K562 (cell line): ENCODE results near the gene PTCRA. TPM values are rescaled to one million over a fixed set of nuclear protein-coding genes. Genes with fewer than 3 reads are reported as not detected.

ENCODE experiments used
- BRD9 ChIP-seq: fragments of 450-650 bp; IDR thresholded peaks from 2 replicates; pipeline ENCODE4 v1.6.1; 2018; ENCODE audit warnings: low read depth; ENCODE audit not compliant: partially characterized antibody
- CBFA2T3 ChIP-seq: fragments of 450-650 bp; IDR thresholded peaks from 2 replicates; pipeline ENCODE4 v1.6.1; 2017
- CHD4 ChIP-seq: fragments of 200-600 bp; sonication (generic); IDR thresholded peaks from 3 replicates; pipeline ENCODE4 v1.6.1; 2012; ENCODE audit warnings: low read depth, mild to moderate bottlenecking, mixed read lengths, low read length, inconsistent platforms; ENCODE audit not compliant: insufficient read depth, insufficient replicate concordance, poor library complexity, severe bottlenecking
- GTF2B ChIP-seq: IDR thresholded peaks from 2 replicates; pipeline ENCODE4 v1.6.1; 2011; ENCODE audit not compliant: insufficient read length; ENCODE audit errors: extremely low read depth
- KDM1A ChIP-seq, 2 experiments: fragments of 450-650 bp; IDR thresholded peaks; 2 replicates each; pipeline ENCODE4 v1.6.1; 2016; ENCODE audit warnings: mild to moderate bottlenecking in 2 of 2
- KDM5B ChIP-seq: fragments of 200-600 bp; sonication (generic); IDR thresholded peaks from 2 replicates; pipeline ENCODE4 v1.6.1; 2012; ENCODE audit warnings: low read depth, mild to moderate bottlenecking, moderate library complexity, low read length, control low read depth, inconsistent platforms; ENCODE audit not compliant: insufficient replicate concordance
- MAFF ChIP-seq: IDR thresholded peaks from 2 replicates; pipeline ENCODE4 v1.6.1; 2012; ENCODE audit warnings: low read length, improper control_type of control experiment
- NCOA2 ChIP-seq, 2 experiments: fragments of 450-650 bp; IDR thresholded peaks; 2 replicates each; pipeline ENCODE4 v1.6.1; 2018; ENCODE audit warnings: mild to moderate bottlenecking in 2 of 2, moderate library complexity in 1 of 2; ENCODE audit not compliant: partially characterized antibody in 2 of 2
- PTBP1 ChIP-seq: fragments of 200-400 bp; formaldehyde crosslinking; IDR thresholded peaks from 2 replicates; pipeline ENCODE4 v1.6.1; 2017; ENCODE audit warnings: low read depth, low read length
- SRSF1 ChIP-seq: fragments of 200-400 bp; formaldehyde crosslinking; IDR thresholded peaks from 2 replicates; pipeline ENCODE4 v1.6.1; 2017; ENCODE audit warnings: mild to moderate bottlenecking, low read depth, low read length, moderate library complexity
- TAF1 ChIP-seq: IDR thresholded peaks from 2 replicates; pipeline ENCODE4 v1.6.1; 2011; ENCODE audit warnings: mild to moderate bottlenecking, low read length, moderate library complexity; ENCODE audit not compliant: insufficient read depth, control insufficient read depth, severe bottlenecking; ENCODE audit errors: extremely low read depth
- ZBTB40 ChIP-seq, 2 experiments: fragments of 450-650 bp in 1 of 2; sonication (generic) in 1 of 2; formaldehyde crosslinking in 1 of 2; IDR thresholded peaks; 2 replicates each; pipeline versions ENCODE4 v1.7.1 to v1.9.0; 2016 to 2022; ENCODE audit warnings: inconsistent platforms in 1 of 2, mild to moderate bottlenecking in 1 of 2, missing genetic modification reagents in 1 of 2
- ZEB2 ChIP-seq: fragments of 450-650 bp; IDR thresholded peaks from 2 replicates; pipeline ENCODE4 v1.6.1; 2016
- ZNF175 ChIP-seq: fragments of 200-800 bp; sonication (Bioruptor generic); IDR thresholded peaks from 2 replicates; pipeline ENCODE4 v1.6.1; 2016; ENCODE audit warnings: low read depth, mild to moderate bottlenecking, missing genetic modification characterization, missing compliant biosample characterization
- ZNF274 ChIP-seq: IDR thresholded peaks from 2 replicates; pipeline ENCODE4 v1.6.1; 2011; ENCODE audit warnings: low read depth, mild to moderate bottlenecking, low read length, moderate library complexity, borderline replicate concordance
- ZNF717 ChIP-seq: fragments of 250-450 bp; sonication (Bioruptor Pico); IDR thresholded peaks from 2 replicates; pipeline ENCODE4 v1.5.0; 2021
- polyA plus RNA-seq, 8 experiments: library from polyadenylated mRNA; depleted of rRNA in 4 of 8; stranded (reverse) in 5 of 8; unstranded in 3 of 8; fragments of >200 nt; fragmentation: Nextera tagmentation in 2 of 8; fragmentation: Illumina TruSeq in 1 of 8; extraction: Ambion mirVana in 2 of 8; extraction: Trizol in 1 of 8; gene quantifications; 2 replicates each; pipeline versions ENCODE4 v1.2.1 to v1.2.3, GENCODE V29; 2011 to 2014; ENCODE audit warnings: inconsistent platforms in 1 of 8, missing spikeins in 1 of 8
- total RNA-seq, 7 experiments: library from RNA; depleted of rRNA in 6 of 7; stranded (reverse); fragments of >200 nt in 6 of 7; fragmentation: Illumina TruSeq in 2 of 7; extraction: Trizol in 2 of 7; gene quantifications; 2 replicates each; pipeline versions ENCODE4 v1.2.1 to v1.2.3, GENCODE V29; 2011 to 2021; ENCODE audit warnings: low replicate concordance in 1 of 7

Gene PTCRA
- total and polyA plus RNA-seq, 9 of the 15 experiments (the other 6 are each of a cell fraction or from before 2014, with no cell fraction given) = 0.21 TPM; not detected in 8

GRCh38 chr6:42928986-42929820 is 13.3 kb downstream of the PTCRA start, which contains the start of gene CNPY3 (continued):
- peak; percentile 95 for TF ChIP-seq ZBTB40 (IDR thresholded peaks at IDR 0.05)
- no peak for TF ChIP-seq ZBTB40 (CRISPR knock-in tag; IDR thresholded peaks at IDR 0.05)
- TF ChIP-seq ZEB2 = 0 out of 2 replicates have a peak, but pooled peaks have one; percentile 17
- no peak for TF ChIP-seq SRSF1
- no peak for TF ChIP-seq GTF2B
- 0 out of 4 replicates have a peak, but pooled peaks of 1 of the 2 experiments have one; percentile 55 for TF ChIP-seq KDM1A (IDR thresholded peaks at IDR 0.05)
- no peak for TF ChIP-seq KDM5B
- TF ChIP-seq PTBP1 = no peak
- TF ChIP-seq TAF1 = peak; percentile 80
- no peak for TF ChIP-seq MAFF
- peak; percentile 17 for TF ChIP-seq BRD9
- no peak for TF ChIP-seq ZNF274
- TF ChIP-seq ZNF717 = no peak
- no peak for TF ChIP-seq CHD4
- TF ChIP-seq CBFA2T3 = no peak
- TF ChIP-seq ZNF175 = peak; percentile 66
- no peak for TF ChIP-seq NCOA2 (IDR thresholded peaks at IDR 0.05; ENCODE audit: partially characterized antibody in 2 of 2)
